BJ (cell line): ENCODE results near the gene DTNA. TPM values are rescaled to one million over a fixed set of nuclear protein-coding genes. Genes with fewer than 3 reads are reported as not detected.

Source experiments
- CTCF ChIA-PET: fragments of 350-600 bp; formaldehyde crosslinking; extraction: SDS; loops from one replicate; lab custom pipeline; 2021; ENCODE audit warnings: antibody characterized with exemption, inconsistent platforms; lab: Yijun Ruan, JAX
- POLR2A ChIA-PET: fragments of 300-600 bp; sonication (Branson Sonifier 250); formaldehyde crosslinking; extraction: SDS; loops from one replicate; lab custom pipeline; 2021; ENCODE audit warnings: antibody characterized with exemption; lab: Charles Lee
- DNase-seq: peaks from one replicate; pipeline ENCODE4 v3.0.0-alpha.2; 2011; ENCODE audit warnings: low read depth
- H3K27me3 ChIP-seq: 2 replicates; pipeline ENCODE4 v1.6.0; 2011; ENCODE audit warnings: low read length; ENCODE audit not compliant: control insufficient read depth, insufficient read depth
- H3K36me3 ChIP-seq: 2 replicates; pipeline ENCODE4 v1.5.1; 2011; ENCODE audit warnings: low read length; ENCODE audit not compliant: control insufficient read depth, insufficient read depth
- H3K4me3 ChIP-seq: 2 replicates; pipeline ENCODE4 v1.5.1; 2011; ENCODE audit warnings: low read depth, mild to moderate bottlenecking, control low read depth, low read length
- polyA plus RNA-seq: library from polyadenylated mRNA; depleted of rRNA; stranded (reverse); fragments of >200 nt; gene quantifications from 2 replicates; pipeline ENCODE4 v1.2.3, GENCODE V29; 2011
- TF ChIP-seq, protein P1 (sequence below): IDR thresholded peaks from 2 replicates; pipeline ENCODE4 v1.5.1; 2011; ENCODE audit warnings: low read depth, mild to moderate bottlenecking, control low read depth, inconsistent platforms, low read length, moderate library complexity; ENCODE audit not compliant: insufficient read depth

DTNA gene
- polyA plus RNA-seq, 1 experiment = 4.9 TPM

DNA sequence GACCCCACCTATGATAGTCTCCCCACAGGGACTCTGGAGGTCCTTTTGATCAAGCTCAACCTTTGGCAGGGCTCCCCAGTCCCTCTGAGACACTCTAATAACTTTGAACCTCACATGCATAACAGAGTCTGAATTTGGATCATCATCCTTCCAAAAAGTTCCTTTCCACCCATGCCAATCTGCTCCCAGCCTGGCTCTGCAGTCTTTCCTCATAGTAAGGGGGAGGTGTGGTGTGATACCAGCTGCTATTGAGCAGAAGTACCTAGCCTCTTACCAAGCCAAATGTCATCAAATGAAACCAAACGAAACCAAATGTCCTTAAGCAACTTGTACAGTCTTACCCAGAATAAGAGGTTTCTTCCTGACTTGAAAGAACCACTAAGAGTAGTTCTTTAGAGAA, 36.5 kb downstream of the DTNA start:
- TF ChIP-seq, protein P1, sequence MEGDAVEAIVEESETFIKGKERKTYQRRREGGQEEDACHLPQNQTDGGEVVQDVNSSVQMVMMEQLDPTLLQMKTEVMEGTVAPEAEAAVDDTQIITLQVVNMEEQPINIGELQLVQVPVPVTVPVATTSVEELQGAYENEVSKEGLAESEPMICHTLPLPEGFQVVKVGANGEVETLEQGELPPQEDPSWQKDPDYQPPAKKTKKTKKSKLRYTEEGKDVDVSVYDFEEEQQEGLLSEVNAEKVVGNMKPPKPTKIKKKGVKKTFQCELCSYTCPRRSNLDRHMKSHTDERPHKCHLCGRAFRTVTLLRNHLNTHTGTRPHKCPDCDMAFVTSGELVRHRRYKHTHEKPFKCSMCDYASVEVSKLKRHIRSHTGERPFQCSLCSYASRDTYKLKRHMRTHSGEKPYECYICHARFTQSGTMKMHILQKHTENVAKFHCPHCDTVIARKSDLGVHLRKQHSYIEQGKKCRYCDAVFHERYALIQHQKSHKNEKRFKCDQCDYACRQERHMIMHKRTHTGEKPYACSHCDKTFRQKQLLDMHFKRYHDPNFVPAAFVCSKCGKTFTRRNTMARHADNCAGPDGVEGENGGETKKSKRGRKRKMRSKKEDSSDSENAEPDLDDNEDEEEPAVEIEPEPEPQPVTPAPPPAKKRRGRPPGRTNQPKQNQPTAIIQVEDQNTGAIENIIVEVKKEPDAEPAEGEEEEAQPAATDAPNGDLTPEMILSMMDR = no peak
- Histone ChIP-seq H3K27me3 (no peaks in the 10 kb centered on the region), H3K36me3 (no peaks in the 10 kb centered on the region), H3K4me3 (no peak overlapping the region)
- POLR2A ChIA-PET = no interaction called here
- CTCF ChIA-PET = no interaction called here
- no peak for DNase-seq

DNA sequence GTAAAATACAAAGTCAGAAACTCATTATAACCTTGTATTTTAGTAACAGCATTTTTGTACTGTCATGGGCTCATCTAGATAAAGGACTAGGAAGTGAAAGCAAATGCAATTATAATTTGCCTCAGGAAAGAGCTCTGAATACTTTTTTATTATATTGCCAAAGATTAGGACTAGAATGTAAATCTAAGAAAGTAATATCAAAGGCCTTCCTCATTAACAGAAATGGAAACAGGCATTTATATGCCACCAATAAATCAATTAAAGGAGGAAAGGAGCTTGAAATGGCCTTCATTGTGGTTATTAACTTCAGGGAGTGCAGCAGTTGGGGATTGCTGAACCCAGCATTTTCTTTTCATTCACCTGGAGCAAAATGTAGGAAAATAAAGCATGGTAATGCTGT, 39.6 kb downstream of the DTNA start:
- Histone ChIP-seq H3K27me3 (no peaks in the 10 kb centered on the region), H3K4me3 (no peak overlapping the region), H3K36me3 (no peaks in the 10 kb centered on the region)
- TF ChIP-seq, protein P1 = no peak
- CTCF ChIA-PET = interaction anchor here (1.2 to 1.7 kb wide), 2 partner anchors 15 to 88 kb away, joined by 4 read pairs; no protein-coding TSS in a partner anchor
- no peak for DNase-seq
- POLR2A ChIA-PET = no interaction called here

DNA sequence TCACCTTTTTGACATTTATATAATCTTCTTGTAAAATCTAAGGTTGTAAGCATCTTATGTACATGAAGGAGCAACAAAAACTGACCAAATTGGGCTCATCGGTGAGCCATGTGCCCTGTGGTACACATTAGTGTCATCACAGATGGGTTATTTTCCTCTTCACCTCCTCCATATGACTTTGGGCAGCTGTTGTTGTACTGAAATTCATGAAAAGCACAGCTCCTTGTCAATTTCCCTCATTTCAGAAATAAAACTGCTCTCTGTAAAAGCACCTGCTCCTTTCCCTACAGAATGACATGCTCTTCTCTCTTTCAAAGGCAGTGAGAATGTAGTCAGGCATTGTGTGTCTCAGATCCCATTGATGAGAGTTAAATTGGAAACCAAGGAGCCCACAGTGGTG, 42.0 kb downstream of the DTNA start:
- ChIA-PET CTCF (interaction anchor here (0.7 kb wide), 1 partner anchor 23 kb away, joined by 3 read pairs; no protein-coding TSS in a partner anchor), POLR2A (interaction anchor here (0.5 kb wide), 1 partner anchor 12 kb away, joined by 3 read pairs; no protein-coding TSS in a partner anchor)
- Histone ChIP-seq H3K36me3 (no peaks in the 10 kb centered on the region), H3K4me3 (no peak overlapping the region), H3K27me3 (no peaks in the 10 kb centered on the region)
- TF ChIP-seq, protein P1 = no peak
- no peak for DNase-seq

DNA sequence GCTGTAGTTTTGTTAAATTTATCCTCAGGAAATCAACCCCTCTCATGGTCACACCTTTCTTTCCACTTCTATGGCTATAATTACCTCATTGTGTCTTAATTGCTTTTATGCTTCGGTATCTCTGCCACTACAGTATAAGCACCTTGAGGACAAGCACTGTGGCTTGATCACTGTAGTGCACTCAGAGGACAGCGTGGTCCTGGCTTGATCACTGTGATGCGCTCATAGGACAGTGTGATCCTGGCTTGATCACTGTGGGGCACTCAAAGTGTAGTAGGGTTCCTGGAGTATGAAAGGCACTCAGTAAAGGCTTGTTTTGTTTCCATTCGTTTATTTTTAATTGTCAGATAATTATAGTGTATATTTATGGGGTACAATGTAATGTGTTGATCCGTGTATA, 44.2 kb downstream of the DTNA start:
- ChIA-PET CTCF (interaction anchor here (0.9 to 1.7 kb wide), 2 partner anchors 25 to 93 kb away, joined by 3 to 6 read pairs; no protein-coding TSS in a partner anchor), POLR2A (no interaction called here)
- H3K4me3 ChIP-seq = no peak overlapping the region
- no peaks in the 10 kb centered on the region for H3K27me3 ChIP-seq
- TF ChIP-seq, protein P1 = no peak
- no peaks in the 10 kb centered on the region for H3K36me3 ChIP-seq
- no peak for DNase-seq

DNA sequence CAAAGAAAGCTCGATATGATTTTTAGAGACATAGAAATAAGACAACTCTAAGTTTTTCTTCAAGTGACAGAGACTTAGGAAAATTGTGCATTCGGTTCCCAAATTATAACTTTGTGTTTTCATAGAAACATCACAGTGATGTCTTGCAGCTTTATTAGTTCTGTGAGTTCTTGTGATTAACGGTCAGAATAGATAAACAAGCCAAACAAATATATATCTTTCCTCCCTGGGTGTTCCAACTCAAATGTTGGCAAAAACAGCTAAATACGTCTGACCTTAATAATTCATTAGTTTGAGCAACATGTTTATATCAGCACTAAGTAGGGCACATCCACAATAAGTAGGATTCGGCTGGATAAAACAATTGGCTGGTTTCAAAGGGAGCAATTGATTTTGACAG, 47.6 kb downstream of the DTNA start:
- ChIA-PET CTCF (no interaction called here), POLR2A (interaction anchor here (0.6 kb wide), 1 partner anchor 9 kb away, joined by 3 read pairs; no protein-coding TSS in a partner anchor)
- DNase-seq = no peak
- TF ChIP-seq, protein P1 = no peak
- no peaks in the 10 kb centered on the region for H3K27me3 ChIP-seq
- no peak overlapping the region for H3K4me3 ChIP-seq
- no peaks in the 10 kb centered on the region for H3K36me3 ChIP-seq
